Neural cell (in vitro differentiated cells): Measurements from ENCODE around the gene JKAMP. TPM values are rescaled to one million over a fixed set of nuclear protein-coding genes. Genes with fewer than 3 reads are reported as not detected.
"Not testable (repeated sequence)": the region's sequence is repeated elsewhere in the genome, so short reads cannot be mapped to it uniquely, and the experiment has no call there.

ENCODE experiments used
- H2AFZ ChIP-seq: fragments of 200-600, 300-800 bp; sonication (generic), shearing (Covaris generic); 2 replicates; pipeline ENCODE4 v1.6.0; 2014; ENCODE audit warnings: low read depth, mild to moderate bottlenecking, antibody characterized with exemption, low read length, moderate library complexity
- H3F3A ChIP-seq: fragments of 200-600 bp; shearing (Covaris generic); 2 replicates; pipeline ENCODE4 v1.6.1; 2016; ENCODE audit warnings: mild to moderate bottlenecking, moderate library complexity, mixed read lengths, antibody characterized with exemption, low read length; ENCODE audit not compliant: insufficient read depth, poor library complexity, severe bottlenecking
- H3K27ac ChIP-seq: fragments of 200-600, 300-800 bp; sonication (generic), shearing (Covaris generic); 2 replicates; pipeline ENCODE4 v1.5.1; 2014; ENCODE audit warnings: mild to moderate bottlenecking, low read length, moderate library complexity
- H3K27me3 ChIP-seq: fragments of 300-800, 200-600 bp; sonication (generic), shearing (Covaris generic); 2 replicates; pipeline ENCODE4 v1.6.0; 2014; ENCODE audit warnings: mild to moderate bottlenecking, low read depth, low read length, moderate library complexity; ENCODE audit not compliant: insufficient read depth
- H3K36me3 ChIP-seq: fragments of 300-800, 200-600 bp; sonication (generic), shearing (Covaris generic); 2 replicates; pipeline ENCODE4 v1.5.1; 2014; ENCODE audit warnings: mild to moderate bottlenecking, antibody characterized with exemption, low read length, moderate library complexity; ENCODE audit not compliant: insufficient read depth
- H3K4me2 ChIP-seq: fragments of 300-800, 200-600 bp; sonication (generic), shearing (Covaris generic); 2 replicates; pipeline ENCODE4 v1.6.0; 2014; ENCODE audit warnings: mild to moderate bottlenecking, low read length
- H3K4me3 ChIP-seq: fragments of 300-800, 200-600 bp; sonication (generic), shearing (Covaris generic); 2 replicates; pipeline ENCODE4 v1.5.1; 2014; ENCODE audit warnings: mild to moderate bottlenecking, low read length, moderate library complexity
- H3K79me2 ChIP-seq: fragments of 200-600 bp; shearing (Covaris generic); replicated peaks from 2 replicates; pipeline ENCODE4 v1.6.0; 2014; ENCODE audit warnings: mild to moderate bottlenecking, low read length, moderate library complexity; ENCODE audit not compliant: insufficient read depth
- H3K9ac ChIP-seq: fragments of 300-800, 200-600 bp; sonication (generic), shearing (Covaris generic); 2 replicates; pipeline ENCODE4 v1.6.1; 2016; ENCODE audit warnings: mild to moderate bottlenecking, low read length, mixed read lengths
- H3K9me2 ChIP-seq: fragments of 200-600 bp; shearing (Covaris generic); 2 replicates; pipeline ENCODE4 v1.6.1; 2016; ENCODE audit warnings: mild to moderate bottlenecking, low read length, mixed read lengths; ENCODE audit not compliant: insufficient read depth
- H3K9me3 ChIP-seq: fragments of 200-600, 300-800 bp; sonication (generic), shearing (Covaris generic); 2 replicates; pipeline ENCODE4 v1.6.1; 2016; ENCODE audit warnings: mild to moderate bottlenecking, mixed run types, low read length, moderate library complexity, mixed read lengths
- H4K20me1 ChIP-seq: fragments of 200-600 bp; shearing (Covaris generic); 2 replicates; pipeline ENCODE4 v1.6.1; 2016; ENCODE audit warnings: mild to moderate bottlenecking, mixed run types; ENCODE audit not compliant: insufficient read depth
- CTCF ChIP-seq: fragments of 450-650 bp; IDR thresholded peaks from 2 replicates; pipeline ENCODE4 v1.5.1; 2014; ENCODE audit warnings: antibody characterized with exemption, mild to moderate bottlenecking, moderate library complexity; ENCODE audit not compliant: poor library complexity, severe bottlenecking
- EZH2 ChIP-seq: fragments of 200-600, 300-800 bp; shearing (Covaris generic), sonication (generic); IDR thresholded peaks from 2 replicates; pipeline ENCODE4 v1.6.1; 2014; ENCODE audit warnings: antibody characterized with exemption, low read length, borderline replicate concordance, mild to moderate bottlenecking; ENCODE audit not compliant: insufficient read depth, poor library complexity, severe bottlenecking
- MXI1 ChIP-seq: fragments of 450-650 bp; conservative IDR thresholded peaks from 2 replicates; pipeline ENCODE4 v1.6.1; 2014; ENCODE audit warnings: antibody characterized with exemption, mild to moderate bottlenecking; ENCODE audit not compliant: poor library complexity, severe bottlenecking
- POLR2AphosphoS5 ChIP-seq: IDR thresholded peaks from 2 replicates; pipeline ENCODE4 v1.6.1; 2012
- RAD21 ChIP-seq: fragments of 450-650 bp; conservative IDR thresholded peaks from 2 replicates; pipeline ENCODE4 v1.6.1; 2014; ENCODE audit warnings: antibody characterized with exemption, mild to moderate bottlenecking, moderate library complexity
- REST ChIP-seq: IDR thresholded peaks from 2 replicates; pipeline ENCODE4 v1.6.1; 2012; ENCODE audit warnings: borderline replicate concordance
- SMC3 ChIP-seq: fragments of 450-650 bp; conservative IDR thresholded peaks from 2 replicates; pipeline ENCODE4 v1.6.1; 2014; ENCODE audit warnings: antibody characterized with exemption, mild to moderate bottlenecking, moderate library complexity; ENCODE audit not compliant: poor library complexity
- TAF1 ChIP-seq: IDR thresholded peaks from 2 replicates; pipeline ENCODE4 v1.6.1; 2012; ENCODE audit warnings: low read depth
- polyA plus RNA-seq: library from polyadenylated mRNA; depleted of rRNA; stranded (reverse); fragments of >200 nt; gene quantifications from 2 replicates; pipeline ENCODE4 v1.2.3, GENCODE V29; 2014

The JKAMP gene
- polyA plus RNA-seq, 1 donor from 2014 or later, result 204 TPM

GRCh38 chr14:59438195-59438647 lies 46.1 kb upstream of the JKAMP start:
- no peak overlapping the region for H3K4me3 ChIP-seq
- no peaks in the 10 kb centered on the region for H3K79me2 ChIP-seq
- H3F3A ChIP-seq, result no peaks in the 10 kb centered on the region
- H3K36me3 ChIP-seq, result no peaks in the 10 kb centered on the region
- no peaks in the 10 kb centered on the region for H4K20me1 ChIP-seq
- no peaks in the 10 kb centered on the region for H3K27me3 ChIP-seq
- no peak overlapping the region for H3K4me2 ChIP-seq
- H3K9ac ChIP-seq, result no peak overlapping the region
- no peaks in the 10 kb centered on the region for H3K9me2 ChIP-seq
- H3K27ac ChIP-seq, result no peak overlapping the region
- no peak overlapping the region for H2AFZ ChIP-seq
- no peaks in the 10 kb centered on the region for H3K9me3 ChIP-seq
- TF ChIP-seq CTCF, result no peak

- H3K4me2 ChIP-seq, result no peak overlapping the region
Observed at GRCh38 chr14:59439256-59439965, 44.9 kb upstream of the JKAMP start.

GRCh38 chr14:59448673-59449072 lies 35.6 kb upstream of the JKAMP start:
- not testable (repeated sequence) for H3K9me2 ChIP-seq, H2AFZ ChIP-seq, H3K36me3 ChIP-seq, H3K4me3 ChIP-seq, H3K4me2 ChIP-seq, H3K79me2 ChIP-seq, H3K9ac ChIP-seq, H3K27me3 ChIP-seq, H3F3A ChIP-seq, H3K27ac ChIP-seq, H4K20me1 ChIP-seq, H3K9me3 ChIP-seq

More at GRCh38 chr14:59439256-59439965, 44.9 kb upstream of the JKAMP start:
- Histone ChIP-seq H4K20me1 (no peaks in the 10 kb centered on the region), H3K27me3 (no peaks in the 10 kb centered on the region), H3K9me2 (no peaks in the 10 kb centered on the region), H3K9me3 (no peaks in the 10 kb centered on the region), H3K4me3 (no peak overlapping the region), H2AFZ (no peak overlapping the region), H3K36me3 (no peaks in the 10 kb centered on the region), H3K27ac (no peak overlapping the region), H3F3A (no peaks in the 10 kb centered on the region), H3K79me2 (no peaks in the 10 kb centered on the region), H3K9ac (no peak overlapping the region)
- TF ChIP-seq CTCF, result no peak
- no peak for TF ChIP-seq MXI1
- no peak for TF ChIP-seq TAF1
- no peak for TF ChIP-seq POLR2AphosphoS5
- TF ChIP-seq RAD21, result no peak
- TF ChIP-seq EZH2, result no peak
- TF ChIP-seq SMC3, result no peak
- no peak for TF ChIP-seq REST
